ENCODE measurements around the gene GJA3.
A peak's percentile ranks its signal among the peaks of the same experiment; 100 is the strongest.

Gene GJA3

GRCh38 chr13:20126541-20127261 is 34.2 kb downstream of the GJA3 start:
- DNase-seq, result no peak

- no peak for DNase-seq
These were observed 35.1 kb downstream of the GJA3 start for GRCh38 chr13:20125783-20126165.

- no peak for DNase-seq
These were observed 35.6 kb downstream of the GJA3 start for GRCh38 chr13:20125129-20125782.

- DNase-seq, result no peak
These were observed 36.5 kb downstream of the GJA3 start for GRCh38 chr13:20124303-20124702.

GRCh38 chr13:20121159-20121525 is 39.7 kb downstream of the GJA3 start:
- no peak for DNase-seq

GRCh38 chr13:20119960-20120359 is 40.9 kb downstream of the GJA3 start:
- no peak for DNase-seq

GRCh38 chr13:20118268-20119140 is 42.3 kb downstream of the GJA3 start:
- peak; percentile 32 for DNase-seq

- DNase-seq, result no peak
These were observed 44.6 kb downstream of the GJA3 start for GRCh38 chr13:20116213-20116612.

GRCh38 chr13:20114066-20114610 is 46.7 kb downstream of the GJA3 start:
- no peak for DNase-seq

GRCh38 chr13:20109037-20109436 is 51.8 kb downstream of the GJA3 start:
- DNase-seq, result no peak

- DNase-seq, result no peak
These were observed 54.1 kb downstream of the GJA3 start for GRCh38 chr13:20106742-20107141.

GRCh38 chr13:20105161-20105689 is 55.6 kb downstream of the GJA3 start:
- no peak for DNase-seq

- DNase-seq, result no peak
These were observed 58.2 kb downstream of the GJA3 start for GRCh38 chr13:20102525-20103180.

- no peak for DNase-seq
These were observed 59.2 kb downstream of the GJA3 start for GRCh38 chr13:20101467-20102316.

GRCh38 chr13:20099319-20099718 is 61.5 kb downstream of the GJA3 start:
- no peak for DNase-seq

GRCh38 chr13:20093951-20094350 is 66.9 kb downstream of the GJA3 start:
- DNase-seq, result no peak

GRCh38 chr13:20090349-20090748 is 70.5 kb downstream of the GJA3 start:
- no peak for DNase-seq
